Liver (tissue), 9 donors: ENCODE results near the gene EMILIN1. TPM values are rescaled to one million over a fixed set of nuclear protein-coding genes. Genes with fewer than 3 reads are reported as not detected.

Source experiments
- DNase-seq: peaks from one replicate; pipeline ENCODE4 v3.0.0-alpha.2; 2017; ENCODE audit warnings: low spot score
- H3K27ac ChIP-seq, 2 donors: one replicate each; pipeline ENCODE4 v1.7.0; 2013; ENCODE audit warnings: inconsistent platforms in 2 of 2, low read length in 2 of 2, control low read depth in 1 of 2, low read depth in 1 of 2, mild to moderate bottlenecking in 1 of 2
- H3K27me3 ChIP-seq, 4 donors: one replicate each; pipeline versions ENCODE4 v1.6.1 to v1.7.0; 2013; ENCODE audit warnings: low read length in 3 of 4, inconsistent platforms in 1 of 4, mild to moderate bottlenecking in 1 of 4, moderate library complexity in 1 of 4; ENCODE audit not compliant: control insufficient read depth in 4 of 4, insufficient read depth in 4 of 4
- H3K36me3 ChIP-seq, 4 donors: one replicate each; pipeline versions ENCODE4 v1.6.1 to v1.7.0; 2013; ENCODE audit warnings: low read length in 3 of 4, mild to moderate bottlenecking in 3 of 4, low read depth in 1 of 4, moderate library complexity in 1 of 4; ENCODE audit not compliant: control insufficient read depth in 4 of 4, insufficient read depth in 3 of 4
- H3K4me1 ChIP-seq, 4 donors: one replicate each; pipeline versions ENCODE4 v1.6.1 to v1.7.0; 2013; ENCODE audit warnings: low read length in 3 of 4, mild to moderate bottlenecking in 3 of 4, moderate library complexity in 1 of 4; ENCODE audit not compliant: control insufficient read depth in 4 of 4, insufficient read depth in 4 of 4
- H3K4me3 ChIP-seq, 3 donors: one replicate each; pipeline versions ENCODE4 v1.6.1 to v1.7.0; 2013; ENCODE audit warnings: low read length in 3 of 3, control low read depth in 1 of 3, low read depth in 1 of 3, mild to moderate bottlenecking in 1 of 3
- H3K9ac ChIP-seq, 2 donors: one replicate each; pipeline ENCODE4 v1.7.0; 2013; ENCODE audit warnings: low read length in 2 of 2, mild to moderate bottlenecking in 2 of 2, moderate library complexity in 2 of 2, control low read depth in 1 of 2, low read depth in 1 of 2
- H3K9me3 ChIP-seq, 4 donors: one replicate each; pipeline versions ENCODE4 v1.6.1 to v1.7.0; 2013; ENCODE audit warnings: low read length in 3 of 4; ENCODE audit not compliant: control insufficient read depth in 4 of 4
- ATF3 ChIP-seq: IDR thresholded peaks from 2 replicates; pipeline ENCODE4 v1.6.1; 2016; ENCODE audit warnings: antibody characterized with exemption
- CTCF ChIP-seq: fragments of 150-350 bp; IDR thresholded peaks from 2 replicates; pipeline ENCODE4 v1.5.1; 2017; ENCODE audit warnings: improper control_type of control experiment, low read depth, low read length; ENCODE audit not compliant: missing input control
- EGR1 ChIP-seq, 2 donors: IDR thresholded peaks; 2 replicates each; pipeline ENCODE4 v1.6.1; 2016 to 2018; ENCODE audit warnings: antibody characterized with exemption in 2 of 2, low read depth in 2 of 2
- FOXA1 ChIP-seq: IDR thresholded peaks from 2 replicates; pipeline ENCODE4 v1.6.1; 2016; ENCODE audit warnings: antibody characterized with exemption
- GABPA ChIP-seq, 2 donors: IDR thresholded peaks in 1 of 2; conservative IDR thresholded peaks in 1 of 2; 2 replicates each; pipeline ENCODE4 v1.6.1; 2016; ENCODE audit warnings: antibody characterized with exemption in 2 of 2, mild to moderate bottlenecking in 1 of 2, moderate library complexity in 1 of 2
- HNF4A ChIP-seq, 2 donors: conservative IDR thresholded peaks; 2 replicates each; pipeline ENCODE4 v1.6.1; 2016; ENCODE audit warnings: antibody characterized with exemption in 2 of 2, mild to moderate bottlenecking in 2 of 2
- JUND ChIP-seq, 2 donors: IDR thresholded peaks; 2 replicates each; pipeline ENCODE4 v1.6.1; 2016; ENCODE audit warnings: antibody characterized with exemption in 2 of 2
- NR2F2 ChIP-seq: IDR thresholded peaks from 2 replicates; pipeline ENCODE4 v1.6.1; 2016; ENCODE audit warnings: antibody characterized with exemption
- RAD21 ChIP-seq, 2 donors: IDR thresholded peaks; 2 replicates each; pipeline ENCODE4 v1.6.1; 2016; ENCODE audit warnings: antibody characterized with exemption in 2 of 2, mild to moderate bottlenecking in 2 of 2
- REST ChIP-seq: IDR thresholded peaks from 2 replicates; pipeline ENCODE4 v1.6.1; 2016; ENCODE audit warnings: antibody characterized with exemption, mild to moderate bottlenecking
- RXRA ChIP-seq, 2 donors: IDR thresholded peaks; 2 replicates each; pipeline ENCODE4 v1.6.1; 2017 to 2018; ENCODE audit warnings: antibody characterized with exemption in 2 of 2, mild to moderate bottlenecking in 1 of 2
- TAF1 ChIP-seq: conservative IDR thresholded peaks from 2 replicates; pipeline ENCODE4 v1.6.1; 2016; ENCODE audit warnings: antibody characterized with exemption, mild to moderate bottlenecking
- YY1 ChIP-seq: IDR thresholded peaks from 2 replicates; pipeline ENCODE4 v1.6.1; 2016; ENCODE audit warnings: antibody characterized with exemption, mild to moderate bottlenecking
- ZBTB33 ChIP-seq: IDR thresholded peaks from 2 replicates; pipeline ENCODE4 v1.6.1; 2016; ENCODE audit warnings: antibody characterized with exemption
- WGBS: extraction: QIAGEN DNeasy Blood & Tissue Kit; methylation state at CpG from one replicate; pipeline ENCODE4 v1.1.7; 2013; 5-methylcytosine and 5-hydroxymethylcytosine counted together
- polyA plus RNA-seq, 2 donors: library from polyadenylated mRNA; stranded (reverse) in 1 of 2; unstranded in 1 of 2; fragments of 200-250 nt in 1 of 2; fragments of >200 nt in 1 of 2; fragmentation: Nextera tagmentation in 1 of 2; extraction: Ambion mirVana in 1 of 2; gene quantifications; one replicate each; pipeline versions ENCODE4 v1.2.1 to v1.2.3, GENCODE V29; 2013 to 2015
- total RNA-seq, 2 donors: library from RNA; depleted of rRNA; stranded (reverse); fragments of >200 nt; gene quantifications; one replicate each; pipeline ENCODE4 v1.2.3, GENCODE V29; 2014
- donor health status: healthy.
- donor health status: healthy.
- donor health status: healthy.
- donor health status: healthy.
- donor health status: healthy.

Gene EMILIN1
- total and polyA plus RNA-seq, 4 donors, result 3.4 to 26.1 (median 24.0) TPM

- Histone ChIP-seq H3K27ac (peak overlapping the region; percentile 65 to 74), H3K27me3 (no peaks in the 10 kb centered on the region), H3K4me1 (peaks cover 9 to 40% (median 15%) of the 10 kb centered on the region in 4 donors), H3K9ac (peak overlapping the region in 1 of 2 donors; percentile 51), H3K36me3 (no peaks in the 10 kb centered on the region), H3K4me3 (peak overlapping the region in 1 of 3 donors; percentile 37), H3K9me3 (no peaks in the 10 kb centered on the region)
- peak; percentile 33 for TF ChIP-seq NR2F2
- no peak for TF ChIP-seq GABPA (IDR thresholded peaks at IDR 0.05 in 1 of 2, conservative IDR thresholded peaks at IDR 0.05 in 1 of 2)
- no peak for DNase-seq
- 79% methylated on average over 14 of the region's 14 CpGs for WGBS
Observed at GRCh38 chr2:27079233-27080139, 1.1 kb downstream of the EMILIN1 start.

- no peak for TF ChIP-seq GABPA (IDR thresholded peaks at IDR 0.05 in 1 of 2, conservative IDR thresholded peaks at IDR 0.05 in 1 of 2)
- TF ChIP-seq RXRA (IDR thresholded peaks at IDR 0.05), result no peak
- TF ChIP-seq HNF4A (conservative IDR thresholded peaks at IDR 0.05), result no peak
- no peak for TF ChIP-seq JUND (IDR thresholded peaks at IDR 0.05)
- no peak for TF ChIP-seq FOXA1
- no peak for TF ChIP-seq REST
- no peak for TF ChIP-seq EGR1 (IDR thresholded peaks at IDR 0.05; ENCODE audit: low read depth in 2 of 2)
- peak overlapping the region in 1 of 2 donors; percentile 51 for H3K9ac ChIP-seq
- peaks cover 7 to 40% (median 15%) of the 10 kb centered on the region in 4 donors for H3K4me1 ChIP-seq
- no peaks in the 10 kb centered on the region for H3K36me3 ChIP-seq
- H3K4me3 ChIP-seq, result peak overlapping the region in 1 of 3 donors; percentile 37
- H3K27me3 ChIP-seq, result no peaks in the 10 kb centered on the region
- peak overlapping the region; percentile 37 to 74 for H3K27ac ChIP-seq
- H3K9me3 ChIP-seq, result no peaks in the 10 kb centered on the region
- DNase-seq, result no peak
- 79% methylated on average over 7 of the region's 7 CpGs for WGBS
Observed at GRCh38 chr2:27080140-27080469, 1.7 kb downstream of the EMILIN1 start.

- no peak overlapping the region for H3K9ac ChIP-seq
- 86% methylated on average over 14 of the region's 14 CpGs for WGBS
- H3K4me3 ChIP-seq, result no peak overlapping the region
- H3K27ac ChIP-seq, result peak overlapping the region in 1 of 2 donors; percentile 37
- DNase-seq, result no peak
- no peaks in the 10 kb centered on the region for H3K9me3 ChIP-seq
- no peak for TF ChIP-seq HNF4A (conservative IDR thresholded peaks at IDR 0.05)
- no peak for TF ChIP-seq JUND (IDR thresholded peaks at IDR 0.05)
- no peak for TF ChIP-seq TAF1
- TF ChIP-seq ZBTB33, result no peak
- no peak for TF ChIP-seq RXRA (IDR thresholded peaks at IDR 0.05)
- no peak for TF ChIP-seq NR2F2
- TF ChIP-seq YY1, result no peak
- TF ChIP-seq RAD21 (IDR thresholded peaks at IDR 0.05), result no peak
- TF ChIP-seq FOXA1, result no peak
- no peak for TF ChIP-seq CTCF
- TF ChIP-seq REST, result no peak
- no peak for TF ChIP-seq ATF3
- H3K27me3 ChIP-seq, result no peaks in the 10 kb centered on the region
- no peaks in the 10 kb centered on the region for H3K36me3 ChIP-seq
- H3K4me1 ChIP-seq, result peaks cover 9 to 42% (median 19%) of the 10 kb centered on the region in 4 donors
Observed at GRCh38 chr2:27080603-27080936, 2.2 kb downstream of the EMILIN1 start.
